ENCODE measurements around the gene HBZ. TPM values are rescaled to one million over a fixed set of nuclear protein-coding genes. Genes with fewer than 3 reads are reported as not detected.
"Not testable (repeated sequence)": the region's sequence is repeated elsewhere in the genome, so short reads cannot be mapped to it uniquely, and the experiment has no call there.

Gene HBZ
- total RNA-seq, 1 donor = not detected

GRCh38 chr16:167122-167690 lies 14.8 kb downstream of the HBZ start:
- Histone ChIP-seq H3K9me3 (ENCODE audit: low read depth, low read length) (no peaks in the 10 kb centered on the region), H3K27ac (ENCODE audit: low read depth, low read length) (no peak overlapping the region), H4K20me1 (ENCODE audit: insufficient read depth, low read length) (no peaks in the 10 kb centered on the region), H2AFZ (ENCODE audit: low read length) (no peak overlapping the region), H3K36me3 (ENCODE audit: insufficient read depth, low read length) (no peaks in the 10 kb centered on the region), H3K4me2 (ENCODE audit: insufficient read depth, low read length) (no peak overlapping the region), H3K4me1 (ENCODE audit: insufficient read depth, low read length) (no peaks in the 10 kb centered on the region), H3K27me3 (ENCODE audit: insufficient read depth, low read length) (peaks cover 47% of the 10 kb centered on the region), H3K4me3 (ENCODE audit: insufficient read depth, low read length) (no peak overlapping the region), H3K79me2 (ENCODE audit: insufficient read depth, low read length) (no peaks in the 10 kb centered on the region)
- TF ChIP-seq, protein P1, sequence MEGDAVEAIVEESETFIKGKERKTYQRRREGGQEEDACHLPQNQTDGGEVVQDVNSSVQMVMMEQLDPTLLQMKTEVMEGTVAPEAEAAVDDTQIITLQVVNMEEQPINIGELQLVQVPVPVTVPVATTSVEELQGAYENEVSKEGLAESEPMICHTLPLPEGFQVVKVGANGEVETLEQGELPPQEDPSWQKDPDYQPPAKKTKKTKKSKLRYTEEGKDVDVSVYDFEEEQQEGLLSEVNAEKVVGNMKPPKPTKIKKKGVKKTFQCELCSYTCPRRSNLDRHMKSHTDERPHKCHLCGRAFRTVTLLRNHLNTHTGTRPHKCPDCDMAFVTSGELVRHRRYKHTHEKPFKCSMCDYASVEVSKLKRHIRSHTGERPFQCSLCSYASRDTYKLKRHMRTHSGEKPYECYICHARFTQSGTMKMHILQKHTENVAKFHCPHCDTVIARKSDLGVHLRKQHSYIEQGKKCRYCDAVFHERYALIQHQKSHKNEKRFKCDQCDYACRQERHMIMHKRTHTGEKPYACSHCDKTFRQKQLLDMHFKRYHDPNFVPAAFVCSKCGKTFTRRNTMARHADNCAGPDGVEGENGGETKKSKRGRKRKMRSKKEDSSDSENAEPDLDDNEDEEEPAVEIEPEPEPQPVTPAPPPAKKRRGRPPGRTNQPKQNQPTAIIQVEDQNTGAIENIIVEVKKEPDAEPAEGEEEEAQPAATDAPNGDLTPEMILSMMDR (IDR thresholded peaks at IDR 0.05; ENCODE audit: extremely low read depth, low read depth, low read length) = no peak
- peak; percentile 81 for DNase-seq (ENCODE audit: insufficient read length, low spot score, missing footprints)

DNA sequence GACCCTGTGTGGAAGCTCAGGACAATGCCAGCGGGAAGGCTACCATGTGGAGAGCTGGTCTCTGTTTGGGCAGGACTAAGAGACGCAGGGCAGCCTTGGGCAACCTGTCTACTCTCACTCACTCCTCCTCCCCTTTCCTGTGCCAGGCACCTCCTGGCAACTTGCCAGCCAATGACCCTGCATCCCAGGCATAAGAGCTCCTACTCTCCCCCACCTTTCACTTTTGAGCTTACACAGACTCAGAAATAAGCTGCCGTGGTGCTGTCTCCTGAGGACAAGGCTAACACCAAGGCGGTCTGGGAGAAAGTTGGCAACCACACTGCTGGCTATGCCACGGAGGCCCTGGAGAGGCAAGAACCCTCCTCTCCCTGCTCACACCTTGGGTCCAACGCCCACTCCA lies 16.0 kb downstream of the HBZ start:
- Histone ChIP-seq H3K4me1 (ENCODE audit: insufficient read depth, low read length) (no peaks in the 10 kb centered on the region), H3K79me2 (ENCODE audit: insufficient read depth, low read length) (no peaks in the 10 kb centered on the region), H2AFZ (ENCODE audit: low read length) (no peak overlapping the region), H4K20me1 (ENCODE audit: insufficient read depth, low read length) (no peaks in the 10 kb centered on the region), H3K4me2 (ENCODE audit: insufficient read depth, low read length) (no peak overlapping the region), H3K4me3 (ENCODE audit: insufficient read depth, low read length) (no peak overlapping the region), H3K27me3 (ENCODE audit: insufficient read depth, low read length) (peaks cover 47% of the 10 kb centered on the region), H3K36me3 (ENCODE audit: insufficient read depth, low read length) (no peaks in the 10 kb centered on the region), H3K27ac (ENCODE audit: low read depth, low read length) (no peak overlapping the region), H3K9me3 (ENCODE audit: low read depth, low read length) (no peaks in the 10 kb centered on the region)
- peak; percentile 75 for DNase-seq (ENCODE audit: insufficient read length, low spot score, missing footprints)
- TF ChIP-seq, protein P1 (IDR thresholded peaks at IDR 0.05; ENCODE audit: extremely low read depth, low read depth, low read length) = no peak

- H3K27me3 ChIP-seq (ENCODE audit: insufficient read depth, low read length) = peaks cover 47% of the 10 kb centered on the region
- H3K9me3 ChIP-seq (ENCODE audit: low read depth, low read length) = no peaks in the 10 kb centered on the region
- H3K4me1 ChIP-seq (ENCODE audit: insufficient read depth, low read length) = no peaks in the 10 kb centered on the region
- no peaks in the 10 kb centered on the region for H4K20me1 ChIP-seq (ENCODE audit: insufficient read depth, low read length)
- H3K27ac ChIP-seq (ENCODE audit: low read depth, low read length) = no peak overlapping the region
- H3K36me3 ChIP-seq (ENCODE audit: insufficient read depth, low read length) = no peaks in the 10 kb centered on the region
- H3K79me2 ChIP-seq (ENCODE audit: insufficient read depth, low read length) = no peaks in the 10 kb centered on the region
- no peak overlapping the region for H3K4me2 ChIP-seq (ENCODE audit: insufficient read depth, low read length)
- DNase-seq (ENCODE audit: insufficient read length, low spot score, missing footprints) = peak; percentile 67
- H3K4me3 ChIP-seq (ENCODE audit: insufficient read depth, low read length) = no peak overlapping the region
- no peak overlapping the region for H2AFZ ChIP-seq (ENCODE audit: low read length)
- TF ChIP-seq, protein P1 (IDR thresholded peaks at IDR 0.05; ENCODE audit: extremely low read depth, low read depth, low read length) = no peak
These were observed 16.6 kb downstream of the HBZ start for GRCh38 chr16:169014-169413.

DNA sequence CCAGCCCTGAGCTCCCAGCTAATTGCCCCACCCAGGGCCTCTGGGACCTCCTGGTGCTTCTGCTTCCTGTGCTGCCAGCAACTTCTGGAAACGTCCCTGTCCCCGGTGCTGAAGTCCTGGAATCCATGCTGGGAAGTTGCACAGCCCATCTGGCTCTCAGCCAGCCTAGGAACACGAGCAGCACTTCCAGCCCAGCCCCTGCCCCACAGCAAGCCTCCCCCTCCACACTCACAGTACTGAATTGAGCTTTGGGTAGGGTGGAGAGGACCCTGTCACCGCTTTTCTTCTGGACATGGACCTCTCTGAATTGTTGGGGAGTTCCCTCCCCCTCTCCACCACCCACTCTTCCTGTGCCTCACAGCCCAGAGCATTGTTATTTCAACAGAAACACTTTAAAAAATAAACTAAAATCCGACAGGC lies 17.7 kb downstream of the HBZ start:
- H3K27ac ChIP-seq (ENCODE audit: low read depth, low read length); H3K36me3 ChIP-seq (ENCODE audit: insufficient read depth, low read length); H3K4me1 ChIP-seq (ENCODE audit: insufficient read depth, low read length); H3K79me2 ChIP-seq (ENCODE audit: insufficient read depth, low read length); H3K4me2 ChIP-seq (ENCODE audit: insufficient read depth, low read length); H3K9me3 ChIP-seq (ENCODE audit: low read depth, low read length); H4K20me1 ChIP-seq (ENCODE audit: insufficient read depth, low read length); H3K4me3 ChIP-seq (ENCODE audit: insufficient read depth, low read length); H2AFZ ChIP-seq (ENCODE audit: low read length): not testable (repeated sequence)
- DNase-seq (ENCODE audit: insufficient read length, low spot score, missing footprints) = peak; percentile 67
- peaks cover 53% of the 10 kb centered on the region for H3K27me3 ChIP-seq (ENCODE audit: insufficient read depth, low read length)
